Prostate gland (tissue), 2 donors: ENCODE measurements around the gene ABCA9.

ENCODE experiments used
- CTCF ChIP-seq, 4 experiments: fragments of 200-600 bp in 2 of 4; fragments of 450-650 bp in 2 of 4; sonication (generic) in 2 of 4; IDR thresholded peaks; 1 replicate in 3 of 4; 2 replicates in 1 of 4; pipeline ENCODE4 v1.5.1; 2016 to 2019; ENCODE audit warnings: antibody characterized with exemption in 4 of 4, mild to moderate bottlenecking in 2 of 4, moderate library complexity in 2 of 4
- POLR2A ChIP-seq: fragments of 450-650 bp; IDR thresholded peaks from one replicate; pipeline ENCODE4 v1.6.1; 2016; ENCODE audit warnings: antibody characterized with exemption, mild to moderate bottlenecking

GRCh38 chr17:68937890-68938514 is 122.7 kb downstream of the ABCA9 start:
- no peak for TF ChIP-seq CTCF (IDR thresholded peaks at IDR 0.05)
- no peak for TF ChIP-seq POLR2A
